SK-N-SH (cell line): ENCODE results near the gene TAOK3. TPM values are rescaled to one million over a fixed set of nuclear protein-coding genes. Genes with fewer than 3 reads are reported as not detected.
"Not testable (repeated sequence)": the region's sequence is repeated elsewhere in the genome, so short reads cannot be mapped to it uniquely, and the experiment has no call there.

Source experiments
- CTCF ChIA-PET: fragments of 300-600, 350-600 bp; formaldehyde crosslinking; extraction: SDS; loops from one replicate; lab custom pipeline; 2021; lab: Yijun Ruan, JAX
- POLR2A ChIA-PET: fragments of 350-600 bp; sonication (Branson Sonifier 250); formaldehyde crosslinking; extraction: SDS; loops from one replicate; lab custom pipeline; 2020; ENCODE audit warnings: antibody characterized with exemption, inconsistent platforms; lab: Yijun Ruan, JAX
- DNase-seq: peaks from one replicate; pipeline ENCODE4 v3.0.0; 2012
- H2AFZ ChIP-seq: fragments of 200-600 bp; sonication (generic); 2 replicates; pipeline ENCODE4 v1.8.1; 2016; ENCODE audit warnings: antibody characterized with exemption, mild to moderate bottlenecking, low read depth
- H3F3A ChIP-seq: fragments of 200-600 bp; sonication (generic); replicated peaks from 2 replicates; pipeline ENCODE3; 2016; ENCODE audit warnings: antibody characterized with exemption, mild to moderate bottlenecking; ENCODE audit not compliant: insufficient read depth
- H3K27ac ChIP-seq, 2 experiments: fragments of 200-500 bp in 1 of 2; fragments of 200-600 bp in 1 of 2; sonication (Bioruptor generic) in 1 of 2; sonication (generic), shearing (Covaris generic) in 1 of 2; 2 replicates each; pipeline versions ENCODE4 v1.5.1 to v1.6.1; 2014 to 2016; ENCODE audit warnings: low read depth in 2 of 2, inconsistent platforms in 1 of 2, low read length in 1 of 2, mild to moderate bottlenecking in 1 of 2, mixed read lengths in 1 of 2
- H3K27me3 ChIP-seq: fragments of 200-600 bp; sonication (generic), shearing (Covaris generic); 2 replicates; pipeline ENCODE4 v1.6.1; 2016; ENCODE audit warnings: mixed run types; ENCODE audit not compliant: insufficient read depth
- H3K36me3 ChIP-seq, 2 experiments: fragments of 200-500 bp in 1 of 2; fragments of 200-600 bp in 1 of 2; sonication (Bioruptor generic) in 1 of 2; sonication (generic) in 1 of 2; replicated peaks in 1 of 2; 2 replicates each; pipeline versions ENCODE3 to v1.5.1; 2014 to 2016; ENCODE audit warnings: low read length in 1 of 2, mild to moderate bottlenecking in 1 of 2; ENCODE audit not compliant: insufficient read depth in 2 of 2, control insufficient read depth in 1 of 2
- H3K4me1 ChIP-seq, 2 experiments: fragments of 200-500 bp in 1 of 2; fragments of 200-600 bp in 1 of 2; sonication (Bioruptor generic) in 1 of 2; sonication (generic), shearing (Covaris generic) in 1 of 2; 2 replicates each; pipeline versions ENCODE4 v1.5.1 to v1.6.1; 2014 to 2016; ENCODE audit warnings: low read depth in 1 of 2, low read length in 1 of 2, mixed run types in 1 of 2; ENCODE audit not compliant: insufficient read depth in 2 of 2, control insufficient read depth in 1 of 2
- H3K4me2 ChIP-seq: fragments of 200-600 bp; sonication (generic), shearing (Covaris generic); 2 replicates; pipeline ENCODE4 v1.6.1; 2017; ENCODE audit warnings: mixed run types
- H3K4me3 ChIP-seq, 2 experiments: fragments of 200-500 bp in 1 of 2; fragments of 200-600 bp in 1 of 2; sonication (Bioruptor generic) in 1 of 2; sonication (generic), shearing (Covaris generic) in 1 of 2; 2 replicates each; pipeline versions ENCODE4 v1.5.1 to v1.8.1; 2014 to 2016; ENCODE audit warnings: low read depth in 2 of 2, inconsistent platforms in 1 of 2, low read length in 1 of 2, mild to moderate bottlenecking in 1 of 2, mixed read lengths in 1 of 2, moderate library complexity in 1 of 2
- H3K79me2 ChIP-seq: fragments of 200-600 bp; sonication (generic); 2 replicates; pipeline ENCODE4 v1.8.1; 2017; ENCODE audit warnings: mild to moderate bottlenecking; ENCODE audit not compliant: insufficient read depth
- H3K9ac ChIP-seq: fragments of 200-600 bp; sonication (generic); 2 replicates; pipeline ENCODE4 v1.6.1; 2017; ENCODE audit warnings: mixed run types
- H3K9me2 ChIP-seq: fragments of 200-600 bp; sonication (generic); 2 replicates; pipeline ENCODE4 v1.6.1; 2017; ENCODE audit warnings: mixed run types
- H3K9me3 ChIP-seq: fragments of 200-600 bp; sonication (generic); 2 replicates; pipeline ENCODE4 v1.6.1; 2017; ENCODE audit warnings: mixed run types, mild to moderate bottlenecking, moderate library complexity
- H4K20me1 ChIP-seq: fragments of 200-600 bp; sonication (generic); 2 replicates; pipeline ENCODE4 v1.6.1; 2017; ENCODE audit warnings: mild to moderate bottlenecking, mixed run types; ENCODE audit not compliant: insufficient read depth
- CHD2 ChIP-seq: fragments of 150-350 bp; IDR thresholded peaks from 2 replicates; pipeline ENCODE4 v1.6.1; 2018; ENCODE audit warnings: low read length; ENCODE audit not compliant: partially characterized antibody
- EP300 ChIP-seq, 2 experiments: IDR thresholded peaks; 2 replicates each; pipeline versions ENCODE4 v1.4.0 to v1.6.1; 2012; ENCODE audit warnings: borderline replicate concordance in 1 of 2, low read depth in 1 of 2, low read length in 1 of 2
- EZH2phosphoT487 ChIP-seq: fragments of 200-600 bp; sonication (generic); IDR thresholded peaks from 2 replicates; pipeline ENCODE4 v1.6.1; 2017; ENCODE audit warnings: low read depth, mixed run types, mild to moderate bottlenecking, antibody characterized with exemption, moderate library complexity, borderline replicate concordance
- FOXM1 ChIP-seq: IDR thresholded peaks from 2 replicates; pipeline ENCODE4 v1.4.0; 2012; ENCODE audit warnings: low read depth, mild to moderate bottlenecking
- GABPA ChIP-seq: IDR thresholded peaks from 2 replicates; pipeline ENCODE4 v1.4.0; 2012; ENCODE audit warnings: low read depth, mild to moderate bottlenecking
- GATA2 ChIP-seq: sonication (generic); formaldehyde crosslinking; IDR thresholded peaks from 2 replicates; pipeline ENCODE4 v1.5.0; 2020; ENCODE audit warnings: mild to moderate bottlenecking, missing genetic modification reagents
- IRF3 ChIP-seq: fragments of 150-350 bp; IDR thresholded peaks from 2 replicates; pipeline ENCODE4 v1.6.1; 2016; ENCODE audit warnings: mild to moderate bottlenecking, low read depth, low read length
- MAX ChIP-seq: IDR thresholded peaks from 2 replicates; pipeline ENCODE4 v1.4.0; 2012; ENCODE audit warnings: low read depth
- MXI1 ChIP-seq: IDR thresholded peaks from 2 replicates; pipeline ENCODE4 v1.6.1; 2012; ENCODE audit warnings: mild to moderate bottlenecking, low read depth, low read length, improper control_type of control experiment
- NFIC ChIP-seq: IDR thresholded peaks from 2 replicates; pipeline ENCODE4 v1.4.0; 2012; ENCODE audit warnings: borderline replicate concordance
- PBX3 ChIP-seq: IDR thresholded peaks from 2 replicates; pipeline ENCODE4; 2012
- REST ChIP-seq: IDR thresholded peaks from 2 replicates; pipeline ENCODE4 v1.6.1; 2012; ENCODE audit warnings: mild to moderate bottlenecking, low read depth, low read length, moderate library complexity
- RFX5 ChIP-seq: IDR thresholded peaks from 2 replicates; pipeline ENCODE4 v1.6.1; 2012; ENCODE audit warnings: mild to moderate bottlenecking, improper control_type of control experiment, low read length
- ZBTB33 ChIP-seq: IDR thresholded peaks from 2 replicates; pipeline ENCODE4 v1.4.0; 2012; ENCODE audit warnings: low read depth, borderline replicate concordance
- whole genome bisulfite sequencing: methylation state at CpG from one replicate; pipeline ENCODE4 v1.1.6; 2017; ENCODE audit warnings: low lambda C conversion rate; 5-methylcytosine and 5-hydroxymethylcytosine counted together
- polyA plus RNA-seq, 3 experiments: library from polyadenylated mRNA; depleted of rRNA; stranded (reverse); fragments of >200 nt; gene quantifications; 2 replicates each; pipeline ENCODE4 v1.2.3, GENCODE V29; 2012

The TAOK3 gene
- polyA plus RNA-seq, 1 of the 3 experiments (the other 2 are of a cell fraction) = 18.1 TPM

GRCh38 chr12:118135788-118136558 lies 236.7 kb downstream of the TAOK3 start, which contains the start of gene PEBP1 (continued):
- no peak for TF ChIP-seq NFIC
- no peak; the same call in 1 of the 2 replicates for TF ChIP-seq GATA2 (CRISPR knock-in tag)
- TF ChIP-seq REST = no peak
- TF ChIP-seq MAX = peak; percentile 95
- no peak for TF ChIP-seq EP300 (IDR thresholded peaks at IDR 0.05; ENCODE audit: borderline replicate concordance in 1 of 2, low read depth in 1 of 2, low read length in 1 of 2)
- TF ChIP-seq EZH2phosphoT487 = no peak
- peak; percentile 79 for TF ChIP-seq RFX5

GRCh38 chr12:118129436-118129835 lies 243.3 kb downstream of the TAOK3 start:
- H3K9me3 ChIP-seq, H3F3A ChIP-seq, H2AFZ ChIP-seq, H3K4me3 ChIP-seq, H3K9ac ChIP-seq, H3K27ac ChIP-seq, DNase-seq, H3K27me3 ChIP-seq, H4K20me1 ChIP-seq, H3K36me3 ChIP-seq, H3K4me1 ChIP-seq, H3K4me2 ChIP-seq, H3K9me2 ChIP-seq, H3K79me2 ChIP-seq, POLR2A ChIA-PET: not testable (repeated sequence)
- CTCF ChIA-PET = interaction anchor here (1.3 kb wide), 1 partner anchor 8 kb away, joined by 5 read pairs; no protein-coding TSS in a partner anchor
- WGBS = 96% methylated on average over 5 of the region's 5 CpGs

GRCh38 chr12:118127867-118128266 lies 244.8 kb downstream of the TAOK3 start:
- H3K79me2 ChIP-seq = peaks cover 2% of the 10 kb centered on the region; the same call in 1 of the 2 replicates
- POLR2A ChIA-PET = interaction anchor here (0.6 kb wide), 1 partner anchor 23 kb away, joined by 4 read pairs; no protein-coding TSS in a partner anchor
- H3K9me3 ChIP-seq = no peaks in the 10 kb centered on the region
- TF ChIP-seq RFX5 = no peak
- no peak for TF ChIP-seq ZBTB33
- no peak for TF ChIP-seq PBX3
- no peak for TF ChIP-seq CHD2
- no peak for TF ChIP-seq IRF3
- TF ChIP-seq MXI1 = no peak
- no peak for TF ChIP-seq MAX
- TF ChIP-seq FOXM1 = no peak
- no peak for TF ChIP-seq GABPA

More at GRCh38 chr12:118127867-118128266, 244.8 kb downstream of the TAOK3 start:
- H3K9ac ChIP-seq = no peak overlapping the region
- H2AFZ ChIP-seq = no peak overlapping the region
- CTCF ChIA-PET = interaction anchor here (0.8 to 1.2 kb wide), 3 partner anchors 8 to 248 kb away, joined by 3 to 4 read pairs (median 3); no protein-coding TSS in a partner anchor
- no peak overlapping the region for H3K27ac ChIP-seq
- no peaks in the 10 kb centered on the region for H3F3A ChIP-seq
- no peaks in the 10 kb centered on the region for H4K20me1 ChIP-seq
- WGBS = 97% methylated on average over 5 of the region's 5 CpGs
- no peaks in the 10 kb centered on the region for H3K4me1 ChIP-seq
- H3K4me3 ChIP-seq = no peak overlapping the region
- DNase-seq = no peak
- H3K36me3 ChIP-seq = no peaks in the 10 kb centered on the region
- H3K9me2 ChIP-seq = no peaks in the 10 kb centered on the region
- H3K4me2 ChIP-seq = no peak overlapping the region
- H3K27me3 ChIP-seq = no peaks in the 10 kb centered on the region
